HepG2 (cell line): ENCODE results near the gene F7. TPM values are rescaled to one million over a fixed set of nuclear protein-coding genes. Genes with fewer than 3 reads are reported as not detected.

ENCODE experiments used
- HNRNPK ChIP-seq: fragments of 200-400 bp; formaldehyde crosslinking; IDR thresholded peaks from 2 replicates; pipeline ENCODE4 v1.6.1; 2018; ENCODE audit warnings: low read length, low read depth, moderate library complexity, mild to moderate bottlenecking; ENCODE audit not compliant: poor library complexity, severe bottlenecking
- IKZF4 ChIP-seq: sonication (generic); formaldehyde crosslinking; IDR thresholded peaks from 2 replicates; pipeline ENCODE4 v1.5.1; 2020; ENCODE audit warnings: borderline replicate concordance, mild to moderate bottlenecking, low read depth, missing genetic modification reagents; ENCODE audit errors: not compliant biosample characterization
- KLF11 ChIP-seq: IDR thresholded peaks from 2 replicates; pipeline ENCODE4 v1.6.1; 2016; ENCODE audit warnings: missing compliant biosample characterization
- KMT2A ChIP-seq: sonication (generic); formaldehyde crosslinking; IDR thresholded peaks from 2 replicates; pipeline ENCODE4 v1.4.0; 2020; ENCODE audit warnings: missing genetic modification reagents
- MBNL3 ChIP-seq: fragments of 250-450 bp; sonication (Bioruptor Pico); conservative IDR thresholded peaks from 2 replicates; pipeline ENCODE4 v1.8.0; 2022; ENCODE audit warnings: mild to moderate bottlenecking, inconsistent platforms
- MZF1 ChIP-seq: sonication (generic); formaldehyde crosslinking; IDR thresholded peaks from 2 replicates; pipeline ENCODE4 v1.8.1; 2023; ENCODE audit warnings: mild to moderate bottlenecking, missing genetic modification reagents, borderline replicate concordance
- SMAD9 ChIP-seq: sonication (generic); formaldehyde crosslinking; IDR thresholded peaks from 2 replicates; pipeline ENCODE4 v1.5.1; 2020; ENCODE audit warnings: mild to moderate bottlenecking, missing genetic modification reagents
- ZFP62 ChIP-seq: sonication (generic); formaldehyde crosslinking; IDR thresholded peaks from 2 replicates; pipeline ENCODE4 v1.4.0; 2020; ENCODE audit warnings: missing genetic modification reagents
- ZNF224 ChIP-seq: sonication (generic); formaldehyde crosslinking; IDR thresholded peaks from 2 replicates; pipeline ENCODE4 v1.5.0; 2020; ENCODE audit warnings: mild to moderate bottlenecking, missing genetic modification reagents
- ZNF644 ChIP-seq: IDR thresholded peaks from 2 replicates; pipeline ENCODE4 v1.6.1; 2016; ENCODE audit warnings: low read depth
- polyA plus RNA-seq, 8 experiments: library from polyadenylated mRNA; depleted of rRNA in 3 of 8; stranded (reverse) in 7 of 8; unstranded in 1 of 8; fragments of >200 nt; fragmentation: Illumina TruSeq in 4 of 8; extraction: Trizol in 4 of 8; gene quantifications; 2 replicates each; pipeline versions ENCODE4 v1.2.1 to v1.2.3, GENCODE V29; 2011 to 2016; ENCODE audit warnings: low read depth in 4 of 8, missing spikeins in 1 of 8, mixed read lengths in 1 of 8; ENCODE audit not compliant: insufficient read depth in 1 of 8
- total RNA-seq, 5 experiments: library from RNA; depleted of rRNA; stranded (reverse); fragments of >200 nt; fragmentation: Illumina TruSeq; extraction: Trizol; gene quantifications; 2 replicates each; pipeline ENCODE4 v1.2.3, GENCODE V29; 2016; ENCODE audit warnings: low read depth in 1 of 5
- TF ChIP-seq, protein P1 (sequence below): sonication (generic); formaldehyde crosslinking; IDR thresholded peaks from 2 replicates; pipeline ENCODE4 v1.5.1; 2020; ENCODE audit warnings: mild to moderate bottlenecking, missing genetic modification reagents, borderline replicate concordance
- TF ChIP-seq, protein P2 (sequence below): sonication (generic); formaldehyde crosslinking; IDR thresholded peaks from 2 replicates; pipeline ENCODE4 v1.4.0; 2020; ENCODE audit warnings: low read depth, mild to moderate bottlenecking, missing genetic modification reagents
- TF ChIP-seq, protein P3 (sequence below): sonication (generic); formaldehyde crosslinking; IDR thresholded peaks from 2 replicates; pipeline ENCODE4 v1.4.0; 2020; ENCODE audit warnings: missing genetic modification reagents, borderline replicate concordance
- TF ChIP-seq, protein P4 (sequence below): sonication (generic); formaldehyde crosslinking; IDR thresholded peaks from 2 replicates; pipeline ENCODE4 v1.4.0; 2020; ENCODE audit warnings: mild to moderate bottlenecking, missing genetic modification reagents

Gene F7
- total and polyA plus RNA-seq, 2 of the 13 experiments (the other 11 are each of a cell fraction or from before 2014, with no cell fraction given) = 12.6 to 26.5 TPM

DNA sequence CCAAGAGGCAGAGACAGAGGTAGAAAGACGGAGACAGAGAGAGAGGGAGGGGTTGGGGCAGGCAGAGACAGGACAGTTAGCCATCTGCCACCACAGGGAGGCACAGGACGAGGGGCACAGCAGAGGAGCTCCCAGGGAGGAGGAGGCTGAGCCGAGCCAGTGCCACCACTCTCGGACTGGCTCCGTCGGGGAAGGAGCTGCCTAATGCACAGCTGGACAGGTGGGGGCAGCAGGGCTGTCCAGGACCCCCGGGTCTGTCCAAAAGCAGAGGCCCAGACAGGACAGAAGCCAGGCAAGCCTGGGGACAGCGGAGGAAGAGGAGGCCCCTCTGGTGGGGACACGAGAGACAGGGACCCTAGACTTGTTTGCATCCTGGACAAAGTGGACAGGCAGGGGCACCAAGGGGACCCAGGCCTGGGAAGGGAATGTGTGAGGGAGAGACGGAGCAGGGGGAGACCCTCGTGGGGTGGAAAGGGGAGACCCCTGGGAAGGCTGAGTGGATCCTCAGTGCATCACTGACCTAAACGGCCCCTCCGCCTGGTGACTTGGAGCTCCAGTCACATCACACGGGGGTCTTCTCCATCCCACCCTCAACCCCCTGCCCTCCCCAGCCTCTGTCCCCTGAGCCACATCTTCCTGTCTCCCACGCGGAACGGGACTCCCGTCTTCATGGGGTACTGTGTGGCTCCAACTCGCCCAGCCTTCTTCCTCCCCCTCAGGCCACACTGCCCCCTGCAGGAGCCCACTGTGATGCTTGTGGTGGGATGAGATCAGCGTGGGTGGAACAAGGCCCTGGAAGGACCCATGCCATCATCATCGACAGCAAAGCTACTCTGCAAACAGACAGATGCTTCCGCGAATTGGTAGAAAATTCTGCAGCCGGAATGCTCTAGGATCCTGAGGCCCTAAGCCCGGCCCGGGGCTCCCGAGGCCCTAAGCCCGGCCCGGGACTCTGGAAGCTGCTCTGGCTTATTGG lies 17.9 kb downstream of the F7 start (continued):
- TF ChIP-seq, protein P1, sequence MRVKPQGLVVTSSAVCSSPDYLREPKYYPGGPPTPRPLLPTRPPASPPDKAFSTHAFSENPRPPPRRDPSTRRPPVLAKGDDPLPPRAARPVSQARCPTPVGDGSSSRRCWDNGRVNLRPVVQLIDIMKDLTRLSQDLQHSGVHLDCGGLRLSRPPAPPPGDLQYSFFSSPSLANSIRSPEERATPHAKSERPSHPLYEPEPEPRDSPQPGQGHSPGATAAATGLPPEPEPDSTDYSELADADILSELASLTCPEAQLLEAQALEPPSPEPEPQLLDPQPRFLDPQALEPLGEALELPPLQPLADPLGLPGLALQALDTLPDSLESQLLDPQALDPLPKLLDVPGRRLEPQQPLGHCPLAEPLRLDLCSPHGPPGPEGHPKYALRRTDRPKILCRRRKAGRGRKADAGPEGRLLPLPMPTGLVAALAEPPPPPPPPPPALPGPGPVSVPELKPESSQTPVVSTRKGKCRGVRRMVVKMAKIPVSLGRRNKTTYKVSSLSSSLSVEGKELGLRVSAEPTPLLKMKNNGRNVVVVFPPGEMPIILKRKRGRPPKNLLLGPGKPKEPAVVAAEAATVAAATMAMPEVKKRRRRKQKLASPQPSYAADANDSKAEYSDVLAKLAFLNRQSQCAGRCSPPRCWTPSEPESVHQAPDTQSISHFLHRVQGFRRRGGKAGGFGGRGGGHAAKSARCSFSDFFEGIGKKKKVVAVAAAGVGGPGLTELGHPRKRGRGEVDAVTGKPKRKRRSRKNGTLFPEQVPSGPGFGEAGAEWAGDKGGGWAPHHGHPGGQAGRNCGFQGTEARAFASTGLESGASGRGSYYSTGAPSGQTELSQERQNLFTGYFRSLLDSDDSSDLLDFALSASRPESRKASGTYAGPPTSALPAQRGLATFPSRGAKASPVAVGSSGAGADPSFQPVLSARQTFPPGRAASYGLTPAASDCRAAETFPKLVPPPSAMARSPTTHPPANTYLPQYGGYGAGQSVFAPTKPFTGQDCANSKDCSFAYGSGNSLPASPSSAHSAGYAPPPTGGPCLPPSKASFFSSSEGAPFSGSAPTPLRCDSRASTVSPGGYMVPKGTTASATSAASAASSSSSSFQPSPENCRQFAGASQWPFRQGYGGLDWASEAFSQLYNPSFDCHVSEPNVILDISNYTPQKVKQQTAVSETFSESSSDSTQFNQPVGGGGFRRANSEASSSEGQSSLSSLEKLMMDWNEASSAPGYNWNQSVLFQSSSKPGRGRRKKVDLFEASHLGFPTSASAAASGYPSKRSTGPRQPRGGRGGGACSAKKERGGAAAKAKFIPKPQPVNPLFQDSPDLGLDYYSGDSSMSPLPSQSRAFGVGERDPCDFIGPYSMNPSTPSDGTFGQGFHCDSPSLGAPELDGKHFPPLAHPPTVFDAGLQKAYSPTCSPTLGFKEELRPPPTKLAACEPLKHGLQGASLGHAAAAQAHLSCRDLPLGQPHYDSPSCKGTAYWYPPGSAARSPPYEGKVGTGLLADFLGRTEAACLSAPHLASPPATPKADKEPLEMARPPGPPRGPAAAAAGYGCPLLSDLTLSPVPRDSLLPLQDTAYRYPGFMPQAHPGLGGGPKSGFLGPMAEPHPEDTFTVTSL = no peak
- TF ChIP-seq, protein P2, sequence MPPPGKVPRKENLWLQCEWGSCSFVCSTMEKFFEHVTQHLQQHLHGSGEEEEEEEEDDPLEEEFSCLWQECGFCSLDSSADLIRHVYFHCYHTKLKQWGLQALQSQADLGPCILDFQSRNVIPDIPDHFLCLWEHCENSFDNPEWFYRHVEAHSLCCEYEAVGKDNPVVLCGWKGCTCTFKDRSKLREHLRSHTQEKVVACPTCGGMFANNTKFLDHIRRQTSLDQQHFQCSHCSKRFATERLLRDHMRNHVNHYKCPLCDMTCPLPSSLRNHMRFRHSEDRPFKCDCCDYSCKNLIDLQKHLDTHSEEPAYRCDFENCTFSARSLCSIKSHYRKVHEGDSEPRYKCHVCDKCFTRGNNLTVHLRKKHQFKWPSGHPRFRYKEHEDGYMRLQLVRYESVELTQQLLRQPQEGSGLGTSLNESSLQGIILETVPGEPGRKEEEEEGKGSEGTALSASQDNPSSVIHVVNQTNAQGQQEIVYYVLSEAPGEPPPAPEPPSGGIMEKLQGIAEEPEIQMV (CRISPR knock-in tag) = no peak
- no peak for TF ChIP-seq KMT2A
- TF ChIP-seq KLF11 (CRISPR knock-in tag) = no peak
- no peak for TF ChIP-seq MZF1 (CRISPR knock-in tag)
- TF ChIP-seq MBNL3 = no peak
- TF ChIP-seq, protein P3, sequence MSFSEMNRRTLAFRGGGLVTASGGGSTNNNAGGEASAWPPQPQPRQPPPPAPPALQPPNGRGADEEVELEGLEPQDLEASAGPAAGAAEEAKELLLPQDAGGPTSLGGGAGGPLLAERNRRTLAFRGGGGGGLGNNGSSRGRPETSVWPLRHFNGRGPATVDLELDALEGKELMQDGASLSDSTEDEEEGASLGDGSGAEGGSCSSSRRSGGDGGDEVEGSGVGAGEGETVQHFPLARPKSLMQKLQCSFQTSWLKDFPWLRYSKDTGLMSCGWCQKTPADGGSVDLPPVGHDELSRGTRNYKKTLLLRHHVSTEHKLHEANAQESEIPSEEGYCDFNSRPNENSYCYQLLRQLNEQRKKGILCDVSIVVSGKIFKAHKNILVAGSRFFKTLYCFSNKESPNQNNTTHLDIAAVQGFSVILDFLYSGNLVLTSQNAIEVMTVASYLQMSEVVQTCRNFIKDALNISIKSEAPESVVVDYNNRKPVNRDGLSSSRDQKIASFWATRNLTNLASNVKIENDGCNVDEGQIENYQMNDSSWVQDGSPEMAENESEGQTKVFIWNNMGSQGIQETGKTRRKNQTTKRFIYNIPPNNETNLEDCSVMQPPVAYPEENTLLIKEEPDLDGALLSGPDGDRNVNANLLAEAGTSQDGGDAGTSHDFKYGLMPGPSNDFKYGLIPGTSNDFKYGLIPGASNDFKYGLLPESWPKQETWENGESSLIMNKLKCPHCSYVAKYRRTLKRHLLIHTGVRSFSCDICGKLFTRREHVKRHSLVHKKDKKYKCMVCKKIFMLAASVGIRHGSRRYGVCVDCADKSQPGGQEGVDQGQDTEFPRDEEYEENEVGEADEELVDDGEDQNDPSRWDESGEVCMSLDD = no peak
- TF ChIP-seq SMAD9 (CRISPR knock-in tag) = no peak
- TF ChIP-seq ZFP62 = no peak
- no peak for TF ChIP-seq IKZF4 (CRISPR knock-in tag)
- no peak for TF ChIP-seq ZNF644 (CRISPR knock-in tag)
- no peak for TF ChIP-seq HNRNPK
- TF ChIP-seq, protein P4, sequence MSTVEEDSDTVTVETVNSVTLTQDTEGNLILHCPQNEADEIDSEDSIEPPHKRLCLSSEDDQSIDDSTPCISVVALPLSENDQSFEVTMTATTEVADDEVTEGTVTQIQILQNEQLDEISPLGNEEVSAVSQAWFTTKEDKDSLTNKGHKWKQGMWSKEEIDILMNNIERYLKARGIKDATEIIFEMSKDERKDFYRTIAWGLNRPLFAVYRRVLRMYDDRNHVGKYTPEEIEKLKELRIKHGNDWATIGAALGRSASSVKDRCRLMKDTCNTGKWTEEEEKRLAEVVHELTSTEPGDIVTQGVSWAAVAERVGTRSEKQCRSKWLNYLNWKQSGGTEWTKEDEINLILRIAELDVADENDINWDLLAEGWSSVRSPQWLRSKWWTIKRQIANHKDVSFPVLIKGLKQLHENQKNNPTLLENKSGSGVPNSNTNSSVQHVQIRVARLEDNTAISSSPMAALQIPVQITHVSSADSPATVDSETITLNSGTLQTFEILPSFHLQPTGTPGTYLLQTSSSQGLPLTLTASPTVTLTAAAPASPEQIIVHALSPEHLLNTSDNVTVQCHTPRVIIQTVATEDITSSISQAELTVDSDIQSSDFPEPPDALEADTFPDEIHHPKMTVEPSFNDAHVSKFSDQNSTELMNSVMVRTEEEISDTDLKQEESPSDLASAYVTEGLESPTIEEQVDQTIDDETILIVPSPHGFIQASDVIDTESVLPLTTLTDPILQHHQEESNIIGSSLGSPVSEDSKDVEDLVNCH (CRISPR knock-in tag) = no peak
- TF ChIP-seq ZNF224 (CRISPR knock-in tag) = no peak
